ENCODE measurements around the gene PRRX2.

Gene PRRX2

GRCh38 chr9:129687391-129687790 lies 21.9 kb downstream of the PRRX2 start:
- TF ChIP-seq TAF1 (IDR thresholded peaks at IDR 0.05; ENCODE audit: borderline replicate concordance, insufficient read depth, low read length): no peak
- TF ChIP-seq POLR2AphosphoS5 (IDR thresholded peaks at IDR 0.05; ENCODE audit: low read depth, low read length): no peak
- TF ChIP-seq FOXP2 (optimal IDR thresholded peaks at IDR 0.05; ENCODE audit: borderline replicate concordance, extremely low read depth, extremely low read length, insufficient read depth): no peak
- no peak for TF ChIP-seq REST (IDR thresholded peaks at IDR 0.05; ENCODE audit: insufficient read depth in 1 of 2, low read depth in 2 of 2, low read length in 2 of 2)
- TF ChIP-seq SIN3A (IDR thresholded peaks at IDR 0.05; ENCODE audit: borderline replicate concordance, insufficient read depth, low read length): no peak

GRCh38 chr9:129688285-129689043 lies 23.0 kb downstream of the PRRX2 start:
- TF ChIP-seq FOXP2 (optimal IDR thresholded peaks at IDR 0.05; ENCODE audit: borderline replicate concordance, extremely low read depth, extremely low read length, insufficient read depth) (no peak), SIN3A (IDR thresholded peaks at IDR 0.05; ENCODE audit: borderline replicate concordance, insufficient read depth, low read length) (no peak), REST (IDR thresholded peaks at IDR 0.05; ENCODE audit: insufficient read depth in 1 of 2, low read depth in 2 of 2, low read length in 2 of 2) (no peak), TAF1 (IDR thresholded peaks at IDR 0.05; ENCODE audit: borderline replicate concordance, insufficient read depth, low read length) (no peak), POLR2AphosphoS5 (IDR thresholded peaks at IDR 0.05; ENCODE audit: low read depth, low read length) (no peak)

- TF ChIP-seq FOXP2 (optimal IDR thresholded peaks at IDR 0.05; ENCODE audit: borderline replicate concordance, extremely low read depth, extremely low read length, insufficient read depth) (no peak), SIN3A (IDR thresholded peaks at IDR 0.05; ENCODE audit: borderline replicate concordance, insufficient read depth, low read length) (no peak), TAF1 (IDR thresholded peaks at IDR 0.05; ENCODE audit: borderline replicate concordance, insufficient read depth, low read length) (no peak), POLR2AphosphoS5 (IDR thresholded peaks at IDR 0.05; ENCODE audit: low read depth, low read length) (no peak), REST (IDR thresholded peaks at IDR 0.05; ENCODE audit: insufficient read depth in 1 of 2, low read depth in 2 of 2, low read length in 2 of 2) (no peak)
Measured at GRCh38 chr9:129692534-129692933, 27.1 kb downstream of the PRRX2 start.

- TF ChIP-seq SIN3A (IDR thresholded peaks at IDR 0.05; ENCODE audit: borderline replicate concordance, insufficient read depth, low read length) (no peak), POLR2AphosphoS5 (IDR thresholded peaks at IDR 0.05; ENCODE audit: low read depth, low read length) (no peak), TAF1 (IDR thresholded peaks at IDR 0.05; ENCODE audit: borderline replicate concordance, insufficient read depth, low read length) (no peak), REST (IDR thresholded peaks at IDR 0.05; ENCODE audit: insufficient read depth in 1 of 2, low read depth in 2 of 2, low read length in 2 of 2) (no peak), FOXP2 (optimal IDR thresholded peaks at IDR 0.05; ENCODE audit: borderline replicate concordance, extremely low read depth, extremely low read length, insufficient read depth) (no peak)
Measured at GRCh38 chr9:129693741-129694140, 28.3 kb downstream of the PRRX2 start.

All from PFSK-1 (cell line).